OCI-LY7 (cell line): ENCODE measurements around the gene AGBL3. TPM values are rescaled to one million over a fixed set of nuclear protein-coding genes. Genes with fewer than 3 reads are reported as not detected.

Source experiments
- BruUV-seq: library from RNA; stranded (reverse); fragments of 400-500 nt; replicated peaks from 2 replicates; lab custom pipeline; 2021; lab: Mats Ljungman, UMichigan
- CTCF ChIA-PET: fragments of 300-600 bp; sonication (Branson Sonifier 250); formaldehyde crosslinking; loops from one replicate; lab custom pipeline; 2022; ENCODE audit warnings: antibody characterized with exemption; ENCODE audit not compliant: unreplicated experiment; lab: Charles Lee
- POLR2A ChIA-PET: fragments of 300-600 bp; sonication (Branson Sonifier 250); formaldehyde crosslinking; loops from one replicate; lab custom pipeline; 2022; ENCODE audit warnings: antibody characterized with exemption; lab: Charles Lee
- DNase-seq: peaks from one replicate; pipeline ENCODE4 v3.0.0-alpha.2; 2015; ENCODE audit warnings: low spot score
- H2AFZ ChIP-seq: fragments of 200-600 bp; sonication (generic), shearing (Covaris generic); 2 replicates; pipeline ENCODE4 v1.6.1; 2014; ENCODE audit warnings: mild to moderate bottlenecking, antibody characterized with exemption, low read length, moderate library complexity
- H3K27ac ChIP-seq: fragments of 200-600 bp; sonication (generic); 2 replicates; pipeline ENCODE4 v1.5.1; 2014; ENCODE audit warnings: mixed run types, low read depth, mild to moderate bottlenecking, moderate library complexity, low read length, inconsistent platforms; ENCODE audit not compliant: poor library complexity, severe bottlenecking
- H3K36me3 ChIP-seq: fragments of 200-600 bp; sonication (generic); 2 replicates; pipeline ENCODE4 v1.6.1; 2014; ENCODE audit warnings: mild to moderate bottlenecking, antibody characterized with exemption, low read length, moderate library complexity, mixed read lengths; ENCODE audit not compliant: insufficient read depth
- H3K4me1 ChIP-seq: fragments of 200-600 bp; sonication (generic); 2 replicates; pipeline ENCODE4 v1.5.1; 2014; ENCODE audit warnings: mild to moderate bottlenecking, low read length; ENCODE audit not compliant: insufficient read depth, poor library complexity, severe bottlenecking
- H3K4me2 ChIP-seq: fragments of 200-600 bp; sonication (generic); 2 replicates; pipeline ENCODE4 v1.6.1; 2014; ENCODE audit warnings: mild to moderate bottlenecking, low read length
- H3K4me3 ChIP-seq: fragments of 200-600 bp; sonication (generic); 2 replicates; pipeline ENCODE4 v1.5.1; 2014; ENCODE audit warnings: mild to moderate bottlenecking, low read depth, low read length; ENCODE audit not compliant: poor library complexity, severe bottlenecking
- H3K79me2 ChIP-seq: fragments of 200-600 bp; sonication (generic); 2 replicates; pipeline ENCODE4 v1.6.1; 2016; ENCODE audit warnings: low read depth, mild to moderate bottlenecking, low read length, moderate library complexity, mixed read lengths; ENCODE audit not compliant: insufficient read depth
- H3K9me2 ChIP-seq: fragments of 200-600 bp; sonication (generic); 2 replicates; pipeline ENCODE4 v1.6.1; 2016; ENCODE audit warnings: mild to moderate bottlenecking, low read length, mixed read lengths; ENCODE audit not compliant: insufficient read depth
- H3K9me3 ChIP-seq: fragments of 200-600 bp; sonication (generic); 2 replicates; pipeline ENCODE4 v1.6.1; 2014; ENCODE audit warnings: mild to moderate bottlenecking, mixed run types, low read length, mixed read lengths
- H4K20me1 ChIP-seq: fragments of 200-600 bp; sonication (generic); 2 replicates; pipeline ENCODE4 v1.6.1; 2014; ENCODE audit warnings: mild to moderate bottlenecking, antibody characterized with exemption, low read length, moderate library complexity, mixed read lengths; ENCODE audit not compliant: insufficient read depth
- CTCF ChIP-seq: fragments of 200-600 bp; sonication (generic); conservative IDR thresholded peaks from 2 replicates; pipeline ENCODE4 v1.5.1; 2014; ENCODE audit warnings: mild to moderate bottlenecking, antibody characterized with exemption, low read length, moderate library complexity, mixed read lengths
- EZH2phosphoT487 ChIP-seq: fragments of 200-600 bp; sonication (generic); IDR thresholded peaks from 2 replicates; pipeline ENCODE4 v1.6.1; 2018; ENCODE audit warnings: low read depth, borderline replicate concordance, mild to moderate bottlenecking, mixed run types, antibody characterized with exemption, low read length, moderate library complexity, mixed read lengths
- intact Hi-C: fragments of 100-400 bp; cut with micrococcal nuclease; formaldehyde crosslinking; loops from one replicate; pipeline ENCODE4 v1.10.0; 2022; ENCODE audit not compliant: unreplicated experiment
- total RNA-seq, 2 experiments: library from RNA; depleted of rRNA in 1 of 2; stranded (reverse); fragments of >200 nt in 1 of 2; shearing (Covaris generic) in 1 of 2; gene quantifications; 2 replicates each; pipeline ENCODE4 v1.2.3, GENCODE V29; 2014 to 2022

The AGBL3 gene
- total RNA-seq, 2 experiments from 2014 or later, result 3.5 to 4.9 TPM

- ChIA-PET CTCF (no interaction called here), POLR2A (interaction anchor here (0.7 kb wide), 1 partner anchor 49 kb away, joined by 3 read pairs; no protein-coding TSS in a partner anchor)
- H4K20me1 ChIP-seq, result no peaks in the 10 kb centered on the region
- TF ChIP-seq CTCF (no peak), EZH2phosphoT487 (no peak)
- H3K4me1 ChIP-seq, result no peaks in the 10 kb centered on the region
- H2AFZ ChIP-seq, result no peak overlapping the region
- no peak overlapping the region for H3K4me2 ChIP-seq
- H3K9me3 ChIP-seq, result no peaks in the 10 kb centered on the region
- DNase-seq, result no peak
- no TSS peak for BruUV-seq
- intact Hi-C loops, result loop anchor here (10.0 kb wide), 1 partner anchor 514 kb away; no protein-coding TSS in a partner anchor
- no peak overlapping the region for H3K27ac ChIP-seq
- no peaks in the 10 kb centered on the region for H3K36me3 ChIP-seq
- H3K9me2 ChIP-seq, result no peaks in the 10 kb centered on the region
- H3K4me3 ChIP-seq, result no peak overlapping the region
- H3K79me2 ChIP-seq, result no peaks in the 10 kb centered on the region
Observed at GRCh38 chr7:134948736-134949135, 37.6 kb upstream of the AGBL3 start.

- CTCF ChIA-PET, result no interaction called here
- TF ChIP-seq EZH2phosphoT487 (no peak), CTCF (no peak)
- Histone ChIP-seq H3K27ac (no peak overlapping the region), H3K4me3 (no peak overlapping the region), H4K20me1 (no peaks in the 10 kb centered on the region), H3K79me2 (no peaks in the 10 kb centered on the region), H3K4me1 (no peaks in the 10 kb centered on the region), H3K36me3 (no peaks in the 10 kb centered on the region), H3K4me2 (no peak overlapping the region), H3K9me3 (no peaks in the 10 kb centered on the region), H2AFZ (no peak overlapping the region), H3K9me2 (no peaks in the 10 kb centered on the region)
- intact Hi-C loops, result loop anchor here (10.0 kb wide), 1 partner anchor 514 kb away; no protein-coding TSS in a partner anchor
- no TSS peak for BruUV-seq
- no peak for DNase-seq
- POLR2A ChIA-PET, result no interaction called here
Observed at GRCh38 chr7:134949171-134949570, 37.1 kb upstream of the AGBL3 start.

GRCh38 chr7:134954197-134955082, 31.9 kb upstream of the AGBL3 start:
- H3K4me1 ChIP-seq, result no peaks in the 10 kb centered on the region
- no peaks in the 10 kb centered on the region for H3K9me3 ChIP-seq
- no peak overlapping the region for H3K4me3 ChIP-seq
- H3K79me2 ChIP-seq, result no peaks in the 10 kb centered on the region
- ChIA-PET CTCF (no interaction called here), POLR2A (no interaction called here)
- no peak overlapping the region for H2AFZ ChIP-seq
- peak; percentile 50 for DNase-seq
- no peaks in the 10 kb centered on the region for H4K20me1 ChIP-seq
- TF ChIP-seq CTCF (peak; percentile 87), EZH2phosphoT487 (no peak)
- no TSS peak for BruUV-seq
- intact Hi-C loops, result loop anchor here (2.0 kb wide), 1 partner anchor 322 kb away; no protein-coding TSS in a partner anchor
- no peaks in the 10 kb centered on the region for H3K9me2 ChIP-seq
- H3K4me2 ChIP-seq, result no peak overlapping the region
- H3K27ac ChIP-seq, result no peak overlapping the region
- H3K36me3 ChIP-seq, result no peaks in the 10 kb centered on the region
